C4-2B (cell line): ENCODE data around the gene SLC35D2.

Experiments
- H3K27ac ChIP-seq: fragments of 450-650 bp; 2 replicates; pipeline ENCODE4 v1.5.1; 2017
- ZFX ChIP-seq: fragments of 450-650 bp; IDR thresholded peaks from 2 replicates; pipeline ENCODE4 v1.6.1; 2017
- TF ChIP-seq, protein P1 (sequence below): fragments of 450-650 bp; conservative IDR thresholded peaks from 2 replicates; pipeline ENCODE4 v1.5.1; 2017; ENCODE audit warnings: mild to moderate bottlenecking

SLC35D2 gene

DNA sequence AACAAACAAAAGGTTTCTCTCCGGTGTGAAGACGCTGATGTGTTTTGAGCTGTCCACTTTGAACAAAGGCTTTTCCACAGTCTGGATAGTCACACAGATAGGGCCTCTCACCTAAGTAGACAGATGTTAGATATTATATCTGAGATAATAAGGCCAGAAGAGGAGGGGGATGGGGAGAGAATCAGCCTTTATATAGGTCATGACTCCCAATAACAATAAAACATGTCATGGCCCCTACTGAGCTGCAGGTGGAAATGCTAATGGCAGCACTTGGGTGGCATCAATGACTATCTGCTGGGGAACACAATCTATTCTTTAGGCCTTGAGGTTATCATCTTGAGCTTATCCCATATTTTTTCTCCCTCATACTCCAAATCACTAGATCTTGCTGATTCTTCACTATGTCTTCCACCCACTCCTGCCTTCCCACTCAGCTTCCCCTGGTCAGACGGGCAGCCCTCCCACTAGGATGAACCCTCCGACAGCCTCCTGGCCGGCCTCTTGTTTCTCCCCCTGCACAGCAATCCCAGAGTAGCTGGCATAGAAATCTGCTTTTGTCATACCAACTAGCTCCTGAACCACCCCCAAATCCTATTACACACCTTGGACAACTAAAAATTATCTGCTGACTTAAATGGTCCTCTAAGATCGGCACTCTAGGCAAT lies 11.5 kb upstream of the SLC35D2 start:
- TF ChIP-seq ZFX = no peak
- TF ChIP-seq, protein P1, sequence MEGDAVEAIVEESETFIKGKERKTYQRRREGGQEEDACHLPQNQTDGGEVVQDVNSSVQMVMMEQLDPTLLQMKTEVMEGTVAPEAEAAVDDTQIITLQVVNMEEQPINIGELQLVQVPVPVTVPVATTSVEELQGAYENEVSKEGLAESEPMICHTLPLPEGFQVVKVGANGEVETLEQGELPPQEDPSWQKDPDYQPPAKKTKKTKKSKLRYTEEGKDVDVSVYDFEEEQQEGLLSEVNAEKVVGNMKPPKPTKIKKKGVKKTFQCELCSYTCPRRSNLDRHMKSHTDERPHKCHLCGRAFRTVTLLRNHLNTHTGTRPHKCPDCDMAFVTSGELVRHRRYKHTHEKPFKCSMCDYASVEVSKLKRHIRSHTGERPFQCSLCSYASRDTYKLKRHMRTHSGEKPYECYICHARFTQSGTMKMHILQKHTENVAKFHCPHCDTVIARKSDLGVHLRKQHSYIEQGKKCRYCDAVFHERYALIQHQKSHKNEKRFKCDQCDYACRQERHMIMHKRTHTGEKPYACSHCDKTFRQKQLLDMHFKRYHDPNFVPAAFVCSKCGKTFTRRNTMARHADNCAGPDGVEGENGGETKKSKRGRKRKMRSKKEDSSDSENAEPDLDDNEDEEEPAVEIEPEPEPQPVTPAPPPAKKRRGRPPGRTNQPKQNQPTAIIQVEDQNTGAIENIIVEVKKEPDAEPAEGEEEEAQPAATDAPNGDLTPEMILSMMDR = no peak
- no peak overlapping the region for H3K27ac ChIP-seq

DNA sequence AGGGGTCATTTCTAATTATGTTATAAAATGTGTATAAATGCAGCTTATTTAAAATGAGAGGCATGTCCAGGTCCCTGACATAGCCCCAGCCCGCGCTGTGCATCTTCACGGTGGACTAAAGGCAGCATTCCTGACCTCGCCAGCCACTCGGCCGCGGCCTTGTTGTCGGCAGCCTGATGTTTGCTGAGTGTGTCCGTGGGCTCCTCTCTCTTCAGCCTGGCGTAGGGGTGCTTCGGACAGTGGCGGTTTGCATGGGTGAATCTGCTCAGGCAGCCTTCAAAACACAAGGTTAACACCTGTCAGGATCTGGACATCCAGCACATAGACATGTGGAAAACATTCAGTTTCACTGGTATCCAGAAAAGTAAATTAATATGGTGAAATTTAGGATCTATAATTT lies 8.8 kb upstream of the SLC35D2 start:
- TF ChIP-seq, protein P1 = no peak
- no peak for TF ChIP-seq ZFX
- H3K27ac ChIP-seq = no peak overlapping the region

GRCh38 chr9:96391021-96391765 lies 7.7 kb upstream of the SLC35D2 start:
- no peak overlapping the region for H3K27ac ChIP-seq
- TF ChIP-seq, protein P1 = no peak
- no peak for TF ChIP-seq ZFX

- TF ChIP-seq, protein P1 = no peak
- no peak for TF ChIP-seq ZFX
- no peak overlapping the region for H3K27ac ChIP-seq
These were observed 4.6 kb upstream of the SLC35D2 start for GRCh38 chr9:96388144-96388543.

GRCh38 chr9:96386157-96386556 lies 2.6 kb upstream of the SLC35D2 start:
- TF ChIP-seq, protein P1 = no peak
- TF ChIP-seq ZFX = no peak
- H3K27ac ChIP-seq = no peak overlapping the region

- H3K27ac ChIP-seq = peak overlapping the region; percentile 61
- TF ChIP-seq ZFX = no peak
- TF ChIP-seq, protein P1 = no peak
These were observed 709 bp downstream of the SLC35D2 start for GRCh38 chr9:96382839-96383164.

DNA sequence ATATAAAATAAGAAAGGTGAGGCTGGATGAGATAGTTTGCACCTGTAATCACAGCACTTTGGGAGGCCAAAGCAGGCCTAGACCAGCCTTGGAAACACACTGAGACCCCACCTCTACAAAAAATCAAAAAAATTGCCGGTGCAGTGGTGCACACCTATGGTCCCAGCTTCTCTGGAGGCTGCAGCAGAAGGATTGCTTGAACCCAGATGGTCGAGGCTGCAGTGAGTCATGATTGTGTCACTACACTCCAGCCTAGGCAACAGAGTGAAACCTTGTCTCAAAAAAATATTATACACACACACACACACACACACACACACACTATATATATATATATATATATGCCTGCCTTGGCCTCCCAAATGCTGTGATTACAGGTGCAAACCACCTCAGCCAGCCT lies 1.3 kb downstream of the SLC35D2 start:
- TF ChIP-seq, protein P1 = no peak
- no peak for TF ChIP-seq ZFX
- no peak overlapping the region for H3K27ac ChIP-seq
